HEK293 (cell line): ENCODE results near the gene CAP1.

Experiments
- AEBP2 ChIP-seq: fragments of 450-650 bp; formaldehyde crosslinking; IDR thresholded peaks from 2 replicates; pipeline ENCODE4 v1.5.1; 2016; ENCODE audit warnings: missing biosample characterization, missing genetic modification characterization, borderline replicate concordance
- SP2 ChIP-seq: fragments of 450-650 bp; formaldehyde crosslinking; IDR thresholded peaks from 2 replicates; pipeline ENCODE4 v1.5.1; 2016; ENCODE audit warnings: missing biosample characterization, missing genetic modification characterization
- ZBTB21 ChIP-seq: fragments of 450-650 bp; formaldehyde crosslinking; IDR thresholded peaks from 2 replicates; pipeline ENCODE4 v1.5.1; 2017; ENCODE audit warnings: missing biosample characterization, missing genetic modification characterization
- TF ChIP-seq, protein P1 (sequence below): fragments of 450-650 bp; formaldehyde crosslinking; IDR thresholded peaks from 2 replicates; pipeline ENCODE4 v1.5.1; 2016; ENCODE audit warnings: missing biosample characterization, missing genetic modification characterization
- TF ChIP-seq, protein P2 (sequence below): fragments of 450-650 bp; formaldehyde crosslinking; IDR thresholded peaks from 2 replicates; pipeline ENCODE4 v1.5.1; 2016; ENCODE audit warnings: missing biosample characterization, missing genetic modification characterization

GRCh38 chr1:40114400-40114799 lies 73.9 kb downstream of the CAP1 start:
- TF ChIP-seq, protein P1, sequence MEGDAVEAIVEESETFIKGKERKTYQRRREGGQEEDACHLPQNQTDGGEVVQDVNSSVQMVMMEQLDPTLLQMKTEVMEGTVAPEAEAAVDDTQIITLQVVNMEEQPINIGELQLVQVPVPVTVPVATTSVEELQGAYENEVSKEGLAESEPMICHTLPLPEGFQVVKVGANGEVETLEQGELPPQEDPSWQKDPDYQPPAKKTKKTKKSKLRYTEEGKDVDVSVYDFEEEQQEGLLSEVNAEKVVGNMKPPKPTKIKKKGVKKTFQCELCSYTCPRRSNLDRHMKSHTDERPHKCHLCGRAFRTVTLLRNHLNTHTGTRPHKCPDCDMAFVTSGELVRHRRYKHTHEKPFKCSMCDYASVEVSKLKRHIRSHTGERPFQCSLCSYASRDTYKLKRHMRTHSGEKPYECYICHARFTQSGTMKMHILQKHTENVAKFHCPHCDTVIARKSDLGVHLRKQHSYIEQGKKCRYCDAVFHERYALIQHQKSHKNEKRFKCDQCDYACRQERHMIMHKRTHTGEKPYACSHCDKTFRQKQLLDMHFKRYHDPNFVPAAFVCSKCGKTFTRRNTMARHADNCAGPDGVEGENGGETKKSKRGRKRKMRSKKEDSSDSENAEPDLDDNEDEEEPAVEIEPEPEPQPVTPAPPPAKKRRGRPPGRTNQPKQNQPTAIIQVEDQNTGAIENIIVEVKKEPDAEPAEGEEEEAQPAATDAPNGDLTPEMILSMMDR (tag by site-specific recombination) = no peak
- no peak for TF ChIP-seq AEBP2 (tag by site-specific recombination)
- TF ChIP-seq, protein P2, sequence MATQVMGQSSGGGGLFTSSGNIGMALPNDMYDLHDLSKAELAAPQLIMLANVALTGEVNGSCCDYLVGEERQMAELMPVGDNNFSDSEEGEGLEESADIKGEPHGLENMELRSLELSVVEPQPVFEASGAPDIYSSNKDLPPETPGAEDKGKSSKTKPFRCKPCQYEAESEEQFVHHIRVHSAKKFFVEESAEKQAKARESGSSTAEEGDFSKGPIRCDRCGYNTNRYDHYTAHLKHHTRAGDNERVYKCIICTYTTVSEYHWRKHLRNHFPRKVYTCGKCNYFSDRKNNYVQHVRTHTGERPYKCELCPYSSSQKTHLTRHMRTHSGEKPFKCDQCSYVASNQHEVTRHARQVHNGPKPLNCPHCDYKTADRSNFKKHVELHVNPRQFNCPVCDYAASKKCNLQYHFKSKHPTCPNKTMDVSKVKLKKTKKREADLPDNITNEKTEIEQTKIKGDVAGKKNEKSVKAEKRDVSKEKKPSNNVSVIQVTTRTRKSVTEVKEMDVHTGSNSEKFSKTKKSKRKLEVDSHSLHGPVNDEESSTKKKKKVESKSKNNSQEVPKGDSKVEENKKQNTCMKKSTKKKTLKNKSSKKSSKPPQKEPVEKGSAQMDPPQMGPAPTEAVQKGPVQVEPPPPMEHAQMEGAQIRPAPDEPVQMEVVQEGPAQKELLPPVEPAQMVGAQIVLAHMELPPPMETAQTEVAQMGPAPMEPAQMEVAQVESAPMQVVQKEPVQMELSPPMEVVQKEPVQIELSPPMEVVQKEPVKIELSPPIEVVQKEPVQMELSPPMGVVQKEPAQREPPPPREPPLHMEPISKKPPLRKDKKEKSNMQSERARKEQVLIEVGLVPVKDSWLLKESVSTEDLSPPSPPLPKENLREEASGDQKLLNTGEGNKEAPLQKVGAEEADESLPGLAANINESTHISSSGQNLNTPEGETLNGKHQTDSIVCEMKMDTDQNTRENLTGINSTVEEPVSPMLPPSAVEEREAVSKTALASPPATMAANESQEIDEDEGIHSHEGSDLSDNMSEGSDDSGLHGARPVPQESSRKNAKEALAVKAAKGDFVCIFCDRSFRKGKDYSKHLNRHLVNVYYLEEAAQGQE (tag by site-specific recombination) = no peak
- TF ChIP-seq ZBTB21 (tag by site-specific recombination) = no peak
- TF ChIP-seq SP2 (tag by site-specific recombination) = no peak
